Stimulated activated naive B cell treated with anti-CD40 and anti-IgM and Interleukin-4, amounts not matched to agents 10 μg/mL and 1 μg/mL and 100 μg/mL, for 72 hours (primary cell): ENCODE measurements around the gene CAMKMT.

Source experiments
- ATAC-seq, 2 donors: fragments of 150-1000 bp; cut with Tn5 transposase; replicated peaks; 2 replicates each; pipeline ENCODE4 v1.10.0; 2021; ENCODE audit warnings: moderate library complexity in 1 of 2
- DNase-seq: peaks from one replicate; pipeline ENCODE4 v3.0.0; 2021
- H3K27ac Mint-ChIP-seq: one replicate; pipeline ENCODE4 v1.8.0; 2022; ENCODE audit warnings: mild to moderate bottlenecking, mixed read lengths
- H3K27me3 Mint-ChIP-seq, 2 donors: one replicate each; pipeline ENCODE4 v1.8.0; 2022; ENCODE audit warnings: mixed read lengths in 2 of 2
- H3K36me3 Mint-ChIP-seq, 2 donors: one replicate each; pipeline ENCODE4 v1.8.0; 2022; ENCODE audit warnings: mixed read lengths in 2 of 2, mild to moderate bottlenecking in 1 of 2
- H3K4me1 Mint-ChIP-seq, 2 donors: one replicate each; pipeline ENCODE4 v1.8.0; 2022; ENCODE audit warnings: mixed read lengths in 2 of 2, mild to moderate bottlenecking in 1 of 2
- H3K4me3 Mint-ChIP-seq, 2 donors: one replicate each; pipeline ENCODE4 v1.8.0; 2022; ENCODE audit warnings: mild to moderate bottlenecking in 2 of 2, mixed read lengths in 2 of 2, moderate library complexity in 1 of 2
- H3K9me3 Mint-ChIP-seq, 2 donors: one replicate each; pipeline ENCODE4 v1.8.0; 2022; ENCODE audit warnings: mixed read lengths in 2 of 2, mild to moderate bottlenecking in 1 of 2

CAMKMT gene

GRCh38 chr2:44736270-44736942 is 374.7 kb downstream of the CAMKMT start:
- H3K9me3 Mint-ChIP-seq = peaks cover 8 to 11% of the 10 kb centered on the region in 2 donors
- no peak overlapping the region for H3K4me3 Mint-ChIP-seq
- H3K27ac Mint-ChIP-seq = no peak overlapping the region
- H3K4me1 Mint-ChIP-seq = peaks cover 3 to 5% of the 10 kb centered on the region in 2 donors
- no peak for ATAC-seq
- no peaks in the 10 kb centered on the region for H3K27me3 Mint-ChIP-seq
- H3K36me3 Mint-ChIP-seq = peaks cover 19 to 21% of the 10 kb centered on the region in 2 donors
- DNase-seq = no peak

- DNase-seq = no peak
- Mint-ChIP-seq H3K27ac (no peak overlapping the region), H3K4me1 (peaks cover 0 to under 1% of the 10 kb centered on the region in 2 donors)
Observed at GRCh38 chr2:44740678-44741077, 378.9 kb downstream of the CAMKMT start.

GRCh38 chr2:44741507-44741906 is 379.8 kb downstream of the CAMKMT start:
- Mint-ChIP-seq H3K4me1 (peaks cover 0 to 3% of the 10 kb centered on the region in 2 donors), H3K27ac (no peak overlapping the region), H3K9me3 (peaks cover 4 to 7% of the 10 kb centered on the region in 2 donors), H3K27me3 (no peaks in the 10 kb centered on the region), H3K4me3 (no peak overlapping the region), H3K36me3 (peaks cover 13 to 15% of the 10 kb centered on the region in 2 donors)
- DNase-seq = no peak
- ATAC-seq = no peak

More at GRCh38 chr2:44740678-44741077, 378.9 kb downstream of the CAMKMT start:
- ATAC-seq = peak; percentile 16 to 22
- peaks cover 8 to 11% of the 10 kb centered on the region in 2 donors for H3K9me3 Mint-ChIP-seq
- peaks cover 19 to 21% of the 10 kb centered on the region in 2 donors for H3K36me3 Mint-ChIP-seq
- H3K4me3 Mint-ChIP-seq = no peak overlapping the region
- H3K27me3 Mint-ChIP-seq = no peaks in the 10 kb centered on the region

GRCh38 chr2:44742057-44742456 is 380.3 kb downstream of the CAMKMT start:
- H3K9me3 Mint-ChIP-seq = peaks cover 3 to 4% of the 10 kb centered on the region in 2 donors
- peaks cover 0 to 3% of the 10 kb centered on the region in 2 donors for H3K4me1 Mint-ChIP-seq
- H3K27me3 Mint-ChIP-seq = no peaks in the 10 kb centered on the region
- no peak for DNase-seq
- H3K27ac Mint-ChIP-seq = no peak overlapping the region
- H3K4me3 Mint-ChIP-seq = no peak overlapping the region
- H3K36me3 Mint-ChIP-seq = peaks cover 8 to 10% of the 10 kb centered on the region in 2 donors
- no peak for ATAC-seq

- Mint-ChIP-seq H3K36me3 (peaks cover 0 to 9% of the 10 kb centered on the region in 2 donors), H3K9me3 (no peaks in the 10 kb centered on the region), H3K27ac (no peak overlapping the region), H3K4me3 (no peak overlapping the region), H3K27me3 (no peaks in the 10 kb centered on the region), H3K4me1 (peaks cover 0 to 3% of the 10 kb centered on the region in 2 donors)
- ATAC-seq (no peak), DNase-seq (no peak)
Observed at GRCh38 chr2:44743473-44743872, 381.7 kb downstream of the CAMKMT start.

- no peaks in the 10 kb centered on the region for H3K9me3 Mint-ChIP-seq
Observed at GRCh38 chr2:44744961-44745892, 383.5 kb downstream of the CAMKMT start.

GRCh38 chr2:44745922-44746766 is 384.4 kb downstream of the CAMKMT start:
- ATAC-seq (no peak), DNase-seq (no peak)
- Mint-ChIP-seq H3K27ac (no peak overlapping the region), H3K27me3 (no peaks in the 10 kb centered on the region), H3K36me3 (peaks cover 5 to 25% of the 10 kb centered on the region in 2 donors), H3K9me3 (no peaks in the 10 kb centered on the region), H3K4me3 (no peak overlapping the region), H3K4me1 (peaks cover 0 to 3% of the 10 kb centered on the region in 2 donors)

More at GRCh38 chr2:44744961-44745892, 383.5 kb downstream of the CAMKMT start:
- Mint-ChIP-seq H3K4me1 (peaks cover 0 to 3% of the 10 kb centered on the region in 2 donors), H3K27ac (no peak overlapping the region), H3K4me3 (no peak overlapping the region), H3K27me3 (no peaks in the 10 kb centered on the region), H3K36me3 (peaks cover 3 to 21% of the 10 kb centered on the region in 2 donors)
- DNase-seq = no peak
- ATAC-seq = no peak

- peaks cover 5 to 29% of the 10 kb centered on the region in 2 donors for H3K36me3 Mint-ChIP-seq
- H3K27ac Mint-ChIP-seq = no peak overlapping the region
- H3K9me3 Mint-ChIP-seq = no peaks in the 10 kb centered on the region
- no peak for DNase-seq
- H3K4me3 Mint-ChIP-seq = no peak overlapping the region
- peaks cover 0 to 3% of the 10 kb centered on the region in 2 donors for H3K4me1 Mint-ChIP-seq
- no peak for ATAC-seq
- no peaks in the 10 kb centered on the region for H3K27me3 Mint-ChIP-seq
Observed at GRCh38 chr2:44746856-44747615, 385.3 kb downstream of the CAMKMT start.

- peaks cover 5 to 33% of the 10 kb centered on the region in 2 donors for H3K36me3 Mint-ChIP-seq
- DNase-seq = no peak
- no peaks in the 10 kb centered on the region for H3K27me3 Mint-ChIP-seq
- H3K27ac Mint-ChIP-seq = no peak overlapping the region
- no peak for ATAC-seq
- H3K9me3 Mint-ChIP-seq = no peaks in the 10 kb centered on the region
- H3K4me1 Mint-ChIP-seq = peaks cover 0 to 3% of the 10 kb centered on the region in 2 donors
- H3K4me3 Mint-ChIP-seq = no peak overlapping the region
Observed at GRCh38 chr2:44747794-44748193, 386.0 kb downstream of the CAMKMT start.

- Mint-ChIP-seq H3K4me3 (no peak overlapping the region), H3K4me1 (peaks cover 3 to 6% of the 10 kb centered on the region in 2 donors), H3K36me3 (peaks cover 5 to 38% of the 10 kb centered on the region in 2 donors), H3K27ac (no peak overlapping the region), H3K27me3 (no peaks in the 10 kb centered on the region), H3K9me3 (no peaks in the 10 kb centered on the region)
- DNase-seq (no peak), ATAC-seq (no peak)
Observed at GRCh38 chr2:44751754-44752479, 390.2 kb downstream of the CAMKMT start.

- Mint-ChIP-seq H3K27ac (no peak overlapping the region), H3K36me3 (peaks cover 5 to 32% of the 10 kb centered on the region in 2 donors), H3K4me3 (no peak overlapping the region), H3K27me3 (no peaks in the 10 kb centered on the region), H3K4me1 (peaks cover 3 to 6% of the 10 kb centered on the region in 2 donors), H3K9me3 (no peaks in the 10 kb centered on the region)
- DNase-seq = no peak
- ATAC-seq = no peak
Observed at GRCh38 chr2:44752761-44753160, 391.0 kb downstream of the CAMKMT start.

- Mint-ChIP-seq H3K4me3 (no peak overlapping the region), H3K27me3 (no peaks in the 10 kb centered on the region), H3K36me3 (peaks cover 5 to 28% of the 10 kb centered on the region in 2 donors), H3K4me1 (peaks cover 3 to 6% of the 10 kb centered on the region in 2 donors), H3K9me3 (no peaks in the 10 kb centered on the region), H3K27ac (peak overlapping the region; percentile 62)
- ATAC-seq = peak; percentile 87 to 90
- peak; percentile 6 for DNase-seq
Observed at GRCh38 chr2:44753552-44754285, 392.0 kb downstream of the CAMKMT start.
